ENCODE data around the gene PPP2CA.
A peak's percentile ranks its signal among the peaks of the same experiment; 100 is the strongest.

DNA sequence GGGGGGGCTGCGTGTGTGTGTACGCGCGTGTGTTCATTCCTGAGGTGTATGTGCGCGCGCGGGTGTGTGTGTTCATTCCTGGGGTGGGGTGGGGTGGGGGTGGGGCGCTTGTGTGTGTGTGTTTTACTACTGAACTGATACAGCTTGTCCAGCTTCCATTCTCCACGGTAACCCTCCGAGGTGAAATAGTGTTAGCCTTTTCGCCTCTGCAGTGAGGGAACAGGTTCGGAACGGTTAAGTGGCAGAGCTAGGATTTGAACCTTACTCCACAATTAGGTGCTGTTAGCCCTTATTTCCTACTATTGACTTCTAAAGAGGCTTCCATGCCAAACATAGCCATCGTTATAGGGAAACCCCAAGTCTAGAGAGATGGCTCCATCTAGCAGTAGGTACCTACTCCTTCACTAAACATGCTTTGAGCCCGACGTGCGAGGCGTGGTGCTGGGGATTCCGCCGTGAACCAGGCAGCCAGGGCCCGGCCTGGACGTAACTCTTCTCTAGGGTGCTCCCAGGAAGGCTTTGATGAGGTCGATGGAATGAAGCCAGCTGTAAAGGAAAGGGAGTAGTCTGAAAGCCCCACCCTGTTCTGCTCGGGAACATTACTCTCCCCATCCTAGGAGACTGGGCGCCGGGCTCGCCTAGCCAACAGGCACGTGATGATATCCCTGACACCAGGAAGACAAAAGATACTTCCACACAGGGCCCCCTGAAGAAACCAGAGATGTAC, 48.3 kb downstream of the PPP2CA start:
- TF ChIP-seq CTCF (IDR thresholded peaks at IDR 0.05) (no peak), POLR2A (IDR thresholded peaks at IDR 0.05) (peak in 2 of 4 donors; percentile 29 to 48)

All from esophagus squamous epithelium (tissue), 4 donors.